Small intestine (tissue), 7 donors: ENCODE data around the gene FNDC7. TPM values are rescaled to one million over a fixed set of nuclear protein-coding genes. Genes with fewer than 3 reads are reported as not detected.

ENCODE experiments used
- DNase-seq, 2 donors: peaks; one replicate each; pipeline versions ENCODE4 v3.0.0 to v3.0.0-alpha.2; 2013
- FAIRE-seq: peaks from 2 replicates; lab custom pipeline; 2012; peaks lifted over from hg19 to GRCh38; lab: Jason Lieb, UNC
- H3K27ac ChIP-seq, 3 donors: one replicate each; pipeline ENCODE4 v1.5.1; 2013; ENCODE audit warnings: low read length in 2 of 3, mild to moderate bottlenecking in 2 of 3, control low read depth in 1 of 3, inconsistent platforms in 1 of 3, low read depth in 1 of 3, moderate library complexity in 1 of 3
- H3K27me3 ChIP-seq, 3 donors: one replicate each; pipeline ENCODE4 v1.6.1; 2013; ENCODE audit warnings: low read length in 3 of 3, inconsistent platforms in 1 of 3; ENCODE audit not compliant: control insufficient read depth in 3 of 3, insufficient read depth in 3 of 3
- H3K36me3 ChIP-seq, 3 donors: one replicate each; pipeline ENCODE4 v1.6.1; 2013; ENCODE audit warnings: low read length in 3 of 3, inconsistent platforms in 1 of 3, low read depth in 1 of 3, mild to moderate bottlenecking in 1 of 3, moderate library complexity in 1 of 3; ENCODE audit not compliant: control insufficient read depth in 3 of 3, insufficient read depth in 2 of 3
- H3K4me1 ChIP-seq, 3 donors: one replicate each; pipeline ENCODE4 v1.6.1; 2013; ENCODE audit warnings: low read length in 2 of 3, inconsistent platforms in 1 of 3, low read depth in 1 of 3, mild to moderate bottlenecking in 1 of 3, moderate library complexity in 1 of 3; ENCODE audit not compliant: control insufficient read depth in 3 of 3, insufficient read depth in 2 of 3
- H3K4me3 ChIP-seq, 3 donors: one replicate each; pipeline ENCODE4 v1.5.1; 2013; ENCODE audit warnings: low read length in 3 of 3, control low read depth in 1 of 3, inconsistent platforms in 1 of 3, low read depth in 1 of 3, mild to moderate bottlenecking in 1 of 3, moderate library complexity in 1 of 3
- H3K9me3 ChIP-seq, 2 donors: one replicate each; pipeline ENCODE4 v1.6.1; 2013; ENCODE audit warnings: low read depth in 1 of 2, low read length in 1 of 2; ENCODE audit not compliant: control insufficient read depth in 2 of 2, insufficient read depth in 1 of 2
- WGBS, 3 donors: extraction: QIAGEN DNeasy Blood & Tissue Kit; methylation state at CpG; one replicate each; pipeline ENCODE4 v1.1.7; 2013; 5-methylcytosine and 5-hydroxymethylcytosine counted together
- polyA plus RNA-seq, 4 donors: library from polyadenylated mRNA; stranded (reverse) in 3 of 4; unstranded in 1 of 4; fragments of 200-250 nt in 3 of 4; fragments of 120-200 nt in 1 of 4; gene quantifications; one replicate each; pipeline versions ENCODE4 v1.2.1 to v1.2.3, GENCODE V29; 2013
- donor health status: healthy with polysubstance abuse.
- donor health status: control.
- donor health status: control.
- donor health status: Bipolar disorder and iron deficiency.
- donor health status: healthy.

FNDC7 gene
- polyA plus RNA-seq, 4 donors = not detected

- Histone ChIP-seq H3K27me3 (no peaks in the 10 kb centered on the region), H3K4me1 (no peaks in the 10 kb centered on the region), H3K9me3 (no peaks in the 10 kb centered on the region), H3K36me3 (no peaks in the 10 kb centered on the region), H3K27ac (no peak overlapping the region), H3K4me3 (no peak overlapping the region)
- DNase-seq (no peak), FAIRE-seq (no peak)
- 82 to 88% (median 87%) methylated on average over 8 of the region's 8 CpGs for WGBS, 3 donors
Observed at GRCh38 chr1:108719656-108720435, 7.1 kb downstream of the FNDC7 start.

DNA sequence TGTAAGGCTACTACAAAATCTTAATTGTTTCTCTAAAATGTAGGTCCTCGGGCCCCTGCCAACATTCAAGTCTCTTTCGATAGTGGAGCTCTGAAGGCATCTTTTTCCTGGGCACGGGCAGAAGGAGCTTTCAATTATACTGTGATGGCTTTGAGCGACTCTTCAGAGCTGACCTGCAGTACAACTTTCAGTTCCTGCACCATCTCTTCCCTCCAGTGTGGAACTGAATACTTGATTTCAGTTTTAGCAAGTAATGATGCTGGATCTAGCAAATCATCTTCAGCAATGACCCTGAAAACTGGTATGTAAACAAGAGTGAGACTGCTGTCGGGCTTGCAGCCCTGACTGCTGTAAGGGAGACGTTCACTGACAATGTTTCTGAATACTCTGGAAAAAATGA, 9.6 kb downstream of the FNDC7 start:
- FAIRE-seq = no peak
- Histone ChIP-seq H3K27ac (no peak overlapping the region), H3K4me3 (no peak overlapping the region), H3K9me3 (no peaks in the 10 kb centered on the region), H3K36me3 (no peaks in the 10 kb centered on the region), H3K27me3 (no peaks in the 10 kb centered on the region), H3K4me1 (no peaks in the 10 kb centered on the region)
- 57 to 64% (median 63%) methylated on average over 6 of the region's 6 CpGs for WGBS, 3 donors
- DNase-seq = no peak

DNA sequence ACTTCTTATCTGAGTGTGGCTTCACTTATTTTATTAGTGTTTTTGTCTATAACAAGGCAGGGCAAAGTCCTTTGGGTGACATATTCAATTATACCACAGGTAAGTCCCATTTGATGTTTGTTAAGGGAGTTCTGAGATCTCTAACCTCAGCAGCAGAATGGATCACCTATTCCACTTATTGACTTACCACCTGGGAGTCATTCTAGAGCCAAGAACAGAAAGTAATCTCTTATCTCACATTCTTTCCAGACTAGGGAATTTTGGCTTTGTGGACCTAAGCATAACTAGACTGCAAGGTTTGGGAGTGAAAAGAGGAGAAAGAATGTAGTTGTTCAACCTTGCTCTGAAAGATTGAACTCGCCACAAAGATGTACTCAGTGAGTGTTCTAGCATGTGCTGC, 13.2 kb downstream of the FNDC7 start:
- H3K36me3 ChIP-seq = no peaks in the 10 kb centered on the region
- no peak overlapping the region for H3K27ac ChIP-seq
- DNase-seq = peak; percentile 35 to 48
- H3K27me3 ChIP-seq = no peaks in the 10 kb centered on the region
- WGBS, 3 donors = 53 to 75% (median 59%) methylated on average over 1 of the region's 1 CpG
- no peaks in the 10 kb centered on the region for H3K4me1 ChIP-seq
- no peak overlapping the region for H3K4me3 ChIP-seq
- no peak for FAIRE-seq
- H3K9me3 ChIP-seq = no peaks in the 10 kb centered on the region

- Histone ChIP-seq H3K9me3 (no peaks in the 10 kb centered on the region), H3K27ac (no peak overlapping the region), H3K4me3 (no peak overlapping the region), H3K4me1 (no peaks in the 10 kb centered on the region), H3K27me3 (no peaks in the 10 kb centered on the region), H3K36me3 (no peaks in the 10 kb centered on the region)
- FAIRE-seq (no peak), DNase-seq (no peak)
- 88 to 93% (median 93%) methylated on average over 8 of the region's 8 CpGs for WGBS, 3 donors
Observed at GRCh38 chr1:108728327-108728923, 15.7 kb downstream of the FNDC7 start.

- 81 to 86% (median 82%) methylated on average over 4 of the region's 4 CpGs for WGBS, 3 donors
- Histone ChIP-seq H3K9me3 (no peaks in the 10 kb centered on the region), H3K27ac (no peak overlapping the region), H3K4me3 (no peak overlapping the region), H3K27me3 (no peaks in the 10 kb centered on the region), H3K4me1 (no peaks in the 10 kb centered on the region), H3K36me3 (no peaks in the 10 kb centered on the region)
- FAIRE-seq (no peak), DNase-seq (no peak)
Observed at GRCh38 chr1:108729481-108729880, 16.8 kb downstream of the FNDC7 start.

- no peak for FAIRE-seq
Observed at GRCh38 chr1:108732398-108732797, 19.7 kb downstream of the FNDC7 start.

GRCh38 chr1:108734171-108734865, 21.6 kb downstream of the FNDC7 start:
- H3K4me1 ChIP-seq = no peaks in the 10 kb centered on the region
- H3K9me3 ChIP-seq = no peaks in the 10 kb centered on the region
- 96 to 100% (median 97%) methylated on average over 1 of the region's 1 CpG for WGBS, 3 donors
- DNase-seq (no peak), FAIRE-seq (no peak)
- no peak overlapping the region for H3K4me3 ChIP-seq
- no peaks in the 10 kb centered on the region for H3K36me3 ChIP-seq
- H3K27ac ChIP-seq = no peak overlapping the region
- peaks cover 0 to 2% (median 0%) of the 10 kb centered on the region in 3 donors for H3K27me3 ChIP-seq

More at GRCh38 chr1:108732398-108732797, 19.7 kb downstream of the FNDC7 start:
- Histone ChIP-seq H3K9me3 (no peaks in the 10 kb centered on the region), H3K36me3 (no peaks in the 10 kb centered on the region), H3K27me3 (no peaks in the 10 kb centered on the region), H3K27ac (no peak overlapping the region), H3K4me1 (no peaks in the 10 kb centered on the region), H3K4me3 (no peak overlapping the region)
- 97 to 100% (median 100%) methylated on average over 1 of the region's 1 CpG for WGBS, 3 donors
- no peak for DNase-seq

DNA sequence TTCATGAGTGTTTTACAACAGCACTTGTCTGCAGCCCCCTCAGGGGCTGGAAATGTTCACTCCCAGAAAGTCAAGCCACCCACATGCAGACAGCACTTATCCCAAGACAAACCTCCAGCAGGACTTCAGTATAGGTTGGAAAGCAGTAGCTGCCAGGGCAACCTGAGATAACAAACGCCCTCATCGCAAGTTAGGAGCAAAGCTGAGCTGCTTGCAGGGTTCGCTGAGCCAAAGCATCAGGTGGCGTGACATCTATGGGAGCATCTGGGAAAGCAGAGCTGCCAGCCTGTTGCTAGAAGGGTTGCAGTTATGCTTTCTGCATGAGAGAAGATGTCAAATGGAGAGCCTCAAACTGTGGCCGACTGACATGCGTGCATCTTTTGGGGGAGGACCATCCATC, 29.5 kb downstream of the FNDC7 start:
- FAIRE-seq (no peak), DNase-seq (no peak)
- H3K4me1 ChIP-seq = no peaks in the 10 kb centered on the region
- no peaks in the 10 kb centered on the region for H3K36me3 ChIP-seq
- no peak overlapping the region for H3K4me3 ChIP-seq
- WGBS, 3 donors = 83 to 88% (median 88%) methylated on average over 6 of the region's 6 CpGs
- H3K27me3 ChIP-seq = peaks cover 0 to 6% (median 0%) of the 10 kb centered on the region in 3 donors
- no peaks in the 10 kb centered on the region for H3K9me3 ChIP-seq
- no peak overlapping the region for H3K27ac ChIP-seq
